OCI-LY7 (cell line): ENCODE results near the gene PRRG4. TPM values are rescaled to one million over a fixed set of nuclear protein-coding genes. Genes with fewer than 3 reads are reported as not detected.

ENCODE experiments used
- BruUV-seq: library from RNA; stranded (reverse); fragments of 400-500 nt; replicated peaks from 2 replicates; lab custom pipeline; 2021; lab: Mats Ljungman, UMichigan
- CTCF ChIA-PET: fragments of 300-600 bp; sonication (Branson Sonifier 250); formaldehyde crosslinking; loops from one replicate; lab custom pipeline; 2022; ENCODE audit warnings: antibody characterized with exemption; ENCODE audit not compliant: unreplicated experiment; lab: Charles Lee
- POLR2A ChIA-PET: fragments of 300-600 bp; sonication (Branson Sonifier 250); formaldehyde crosslinking; loops from one replicate; lab custom pipeline; 2022; ENCODE audit warnings: antibody characterized with exemption; lab: Charles Lee
- DNase-seq: peaks from one replicate; pipeline ENCODE4 v3.0.0-alpha.2; 2015; ENCODE audit warnings: low spot score
- H2AFZ ChIP-seq: fragments of 200-600 bp; sonication (generic), shearing (Covaris generic); 2 replicates; pipeline ENCODE4 v1.6.1; 2014; ENCODE audit warnings: mild to moderate bottlenecking, antibody characterized with exemption, low read length, moderate library complexity
- H3K27ac ChIP-seq: fragments of 200-600 bp; sonication (generic); 2 replicates; pipeline ENCODE4 v1.5.1; 2014; ENCODE audit warnings: mixed run types, low read depth, mild to moderate bottlenecking, moderate library complexity, low read length, inconsistent platforms; ENCODE audit not compliant: poor library complexity, severe bottlenecking
- H3K36me3 ChIP-seq: fragments of 200-600 bp; sonication (generic); 2 replicates; pipeline ENCODE4 v1.6.1; 2014; ENCODE audit warnings: mild to moderate bottlenecking, antibody characterized with exemption, low read length, moderate library complexity, mixed read lengths; ENCODE audit not compliant: insufficient read depth
- H3K4me1 ChIP-seq: fragments of 200-600 bp; sonication (generic); 2 replicates; pipeline ENCODE4 v1.5.1; 2014; ENCODE audit warnings: mild to moderate bottlenecking, low read length; ENCODE audit not compliant: insufficient read depth, poor library complexity, severe bottlenecking
- H3K4me2 ChIP-seq: fragments of 200-600 bp; sonication (generic); 2 replicates; pipeline ENCODE4 v1.6.1; 2014; ENCODE audit warnings: mild to moderate bottlenecking, low read length
- H3K4me3 ChIP-seq: fragments of 200-600 bp; sonication (generic); 2 replicates; pipeline ENCODE4 v1.5.1; 2014; ENCODE audit warnings: mild to moderate bottlenecking, low read depth, low read length; ENCODE audit not compliant: poor library complexity, severe bottlenecking
- H3K79me2 ChIP-seq: fragments of 200-600 bp; sonication (generic); 2 replicates; pipeline ENCODE4 v1.6.1; 2016; ENCODE audit warnings: low read depth, mild to moderate bottlenecking, low read length, moderate library complexity, mixed read lengths; ENCODE audit not compliant: insufficient read depth
- H3K9me2 ChIP-seq: fragments of 200-600 bp; sonication (generic); 2 replicates; pipeline ENCODE4 v1.6.1; 2016; ENCODE audit warnings: mild to moderate bottlenecking, low read length, mixed read lengths; ENCODE audit not compliant: insufficient read depth
- H3K9me3 ChIP-seq: fragments of 200-600 bp; sonication (generic); 2 replicates; pipeline ENCODE4 v1.6.1; 2014; ENCODE audit warnings: mild to moderate bottlenecking, mixed run types, low read length, mixed read lengths
- H4K20me1 ChIP-seq: fragments of 200-600 bp; sonication (generic); 2 replicates; pipeline ENCODE4 v1.6.1; 2014; ENCODE audit warnings: mild to moderate bottlenecking, antibody characterized with exemption, low read length, moderate library complexity, mixed read lengths; ENCODE audit not compliant: insufficient read depth
- CTCF ChIP-seq: fragments of 200-600 bp; sonication (generic); conservative IDR thresholded peaks from 2 replicates; pipeline ENCODE4 v1.5.1; 2014; ENCODE audit warnings: mild to moderate bottlenecking, antibody characterized with exemption, low read length, moderate library complexity, mixed read lengths
- EZH2phosphoT487 ChIP-seq: fragments of 200-600 bp; sonication (generic); IDR thresholded peaks from 2 replicates; pipeline ENCODE4 v1.6.1; 2018; ENCODE audit warnings: low read depth, borderline replicate concordance, mild to moderate bottlenecking, mixed run types, antibody characterized with exemption, low read length, moderate library complexity, mixed read lengths
- intact Hi-C: fragments of 100-400 bp; cut with micrococcal nuclease; formaldehyde crosslinking; loops from one replicate; pipeline ENCODE4 v1.10.0; 2022; ENCODE audit not compliant: unreplicated experiment
- total RNA-seq, 2 experiments: library from RNA; depleted of rRNA in 1 of 2; stranded (reverse); fragments of >200 nt in 1 of 2; shearing (Covaris generic) in 1 of 2; gene quantifications; 2 replicates each; pipeline ENCODE4 v1.2.3, GENCODE V29; 2014 to 2022

PRRG4 gene
- total RNA-seq, 2 experiments from 2014 or later: not detected

GRCh38 chr11:32839308-32839707, 9.6 kb downstream of the PRRG4 start:
- ChIA-PET CTCF (no interaction called here), POLR2A (interaction anchor here (0.7 kb wide), 1 partner anchor 28 kb away, joined by 4 read pairs; no protein-coding TSS in a partner anchor)
- TF ChIP-seq EZH2phosphoT487 (no peak), CTCF (no peak)
- Histone ChIP-seq H3K79me2 (no peaks in the 10 kb centered on the region), H3K4me2 (no peak overlapping the region), H3K27ac (no peak overlapping the region), H3K4me3 (no peak overlapping the region), H2AFZ (no peak overlapping the region), H3K9me3 (no peaks in the 10 kb centered on the region), H3K9me2 (no peaks in the 10 kb centered on the region), H4K20me1 (no peaks in the 10 kb centered on the region), H3K4me1 (no peaks in the 10 kb centered on the region), H3K36me3 (no peaks in the 10 kb centered on the region)
- DNase-seq: no peak
- intact Hi-C loops: no loop called here
- BruUV-seq: no TSS peak

GRCh38 chr11:32840587-32840986, 10.9 kb downstream of the PRRG4 start:
- Histone ChIP-seq H3K27ac (no peak overlapping the region), H3K36me3 (no peaks in the 10 kb centered on the region), H3K4me3 (no peak overlapping the region), H4K20me1 (no peaks in the 10 kb centered on the region), H3K79me2 (no peaks in the 10 kb centered on the region), H3K4me1 (no peaks in the 10 kb centered on the region), H3K9me3 (no peaks in the 10 kb centered on the region), H3K4me2 (no peak overlapping the region), H2AFZ (no peak overlapping the region), H3K9me2 (no peaks in the 10 kb centered on the region)
- intact Hi-C loops: no loop called here
- no TSS peak for BruUV-seq
- no peak for TF ChIP-seq CTCF
- TF ChIP-seq EZH2phosphoT487: no peak
- ChIA-PET CTCF (no interaction called here), POLR2A (interaction anchor here (0.6 to 0.8 kb wide), 4 partner anchors 12 to 1514 kb away, joined by 3 to 6 read pairs (median 3); no protein-coding TSS in a partner anchor)
- DNase-seq: no peak

GRCh38 chr11:32843544-32843943, 13.8 kb downstream of the PRRG4 start:
- no TSS peak for BruUV-seq
- no peaks in the 10 kb centered on the region for H3K9me2 ChIP-seq
- intact Hi-C loops: no loop called here

More at GRCh38 chr11:32843544-32843943, 13.8 kb downstream of the PRRG4 start:
- ChIA-PET CTCF (no interaction called here), POLR2A (no interaction called here)
- H3K9me3 ChIP-seq: no peaks in the 10 kb centered on the region
- H3K27ac ChIP-seq: no peak overlapping the region
- no peak for TF ChIP-seq EZH2phosphoT487
- no peak for TF ChIP-seq CTCF
- no peak overlapping the region for H3K4me3 ChIP-seq
- no peaks in the 10 kb centered on the region for H3K79me2 ChIP-seq
- no peaks in the 10 kb centered on the region for H4K20me1 ChIP-seq
- no peak overlapping the region for H2AFZ ChIP-seq
- H3K4me2 ChIP-seq: no peak overlapping the region
- no peak for DNase-seq
- H3K4me1 ChIP-seq: no peaks in the 10 kb centered on the region
- H3K36me3 ChIP-seq: no peaks in the 10 kb centered on the region
